Activated gamma-delta T cell (primary cell): Measurements from ENCODE around the gene WTAP.
"Not testable (repeated sequence)": the region's sequence is repeated elsewhere in the genome, so short reads cannot be mapped to it uniquely, and the experiment has no call there.

ENCODE experiments used
- DNase-seq: peaks from one replicate; lab custom pipeline; 2025; lab: John Stamatoyannopoulos, UW

WTAP gene

GRCh38 chr6:159729598-159730331 is 2.5 kb downstream of the WTAP start:
- DNase-seq: no peak

GRCh38 chr6:159730332-159730676 is 3.0 kb downstream of the WTAP start:
- DNase-seq: no peak

- DNase-seq: not testable (repeated sequence)
Measured at GRCh38 chr6:159732550-159732949, 5.2 kb downstream of the WTAP start.

- DNase-seq: not testable (repeated sequence)
Measured at GRCh38 chr6:159733395-159733794, 6.1 kb downstream of the WTAP start.

- DNase-seq: no peak
Measured at GRCh38 chr6:159736908-159737307, 9.6 kb downstream of the WTAP start.

GRCh38 chr6:159739341-159739740 is 12.0 kb downstream of the WTAP start:
- no peak for DNase-seq

GRCh38 chr6:159742165-159742564 is 14.9 kb downstream of the WTAP start:
- DNase-seq: no peak

- no peak for DNase-seq
Measured at GRCh38 chr6:159745081-159745480, 17.8 kb downstream of the WTAP start.

- no peak for DNase-seq
Measured at GRCh38 chr6:159746759-159747158, 19.5 kb downstream of the WTAP start.

GRCh38 chr6:159748127-159748526 is 20.8 kb downstream of the WTAP start:
- DNase-seq: not testable (repeated sequence)

GRCh38 chr6:159751448-159751847 is 24.1 kb downstream of the WTAP start:
- no peak for DNase-seq

GRCh38 chr6:159753081-159753872 is 26.0 kb downstream of the WTAP start:
- no peak for DNase-seq

GRCh38 chr6:159754401-159754800 is 27.1 kb downstream of the WTAP start:
- no peak for DNase-seq

- DNase-seq: no peak
Measured at GRCh38 chr6:159754959-159755914, 27.9 kb downstream of the WTAP start.

- no peak for DNase-seq
Measured at GRCh38 chr6:159756508-159756907, 29.2 kb downstream of the WTAP start.

- DNase-seq: no peak
Measured at GRCh38 chr6:159758031-159759001, 31.0 kb downstream of the WTAP start.

GRCh38 chr6:159759645-159760044 is 32.3 kb downstream of the WTAP start:
- DNase-seq: no peak

GRCh38 chr6:159760602-159761057 is 33.3 kb downstream of the WTAP start:
- DNase-seq: no peak

GRCh38 chr6:159761129-159761872 is 34.0 kb downstream of the WTAP start:
- no peak for DNase-seq
